Measurements from ENCODE around the gene MAP7D2.

DNA sequence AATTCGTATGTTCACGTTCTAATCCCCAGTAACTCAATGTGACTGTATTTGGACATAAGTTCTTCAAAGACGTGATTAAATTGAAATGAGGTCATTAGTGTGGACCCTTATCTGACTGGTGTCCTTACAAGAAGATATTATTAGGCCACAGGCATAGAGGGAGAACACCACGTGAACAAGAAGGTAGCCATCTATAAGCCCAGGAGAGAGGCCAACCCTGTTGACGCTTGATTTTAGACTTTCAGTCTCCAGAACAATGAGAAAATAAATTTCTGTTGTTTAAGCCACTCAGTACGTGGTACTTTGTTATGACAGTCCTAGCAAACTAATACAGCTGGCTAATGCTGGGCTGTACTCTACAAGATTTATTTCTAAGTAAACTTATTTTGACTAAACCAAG is 26.4 kb upstream of the MAP7D2 start:
- no peak for TF ChIP-seq GABPA (IDR thresholded peaks at IDR 0.05 in 1 of 2, conservative IDR thresholded peaks at IDR 0.05 in 1 of 2)
- no peak for TF ChIP-seq TAF1 (conservative IDR thresholded peaks at IDR 0.05)
- TF ChIP-seq, protein P1, sequence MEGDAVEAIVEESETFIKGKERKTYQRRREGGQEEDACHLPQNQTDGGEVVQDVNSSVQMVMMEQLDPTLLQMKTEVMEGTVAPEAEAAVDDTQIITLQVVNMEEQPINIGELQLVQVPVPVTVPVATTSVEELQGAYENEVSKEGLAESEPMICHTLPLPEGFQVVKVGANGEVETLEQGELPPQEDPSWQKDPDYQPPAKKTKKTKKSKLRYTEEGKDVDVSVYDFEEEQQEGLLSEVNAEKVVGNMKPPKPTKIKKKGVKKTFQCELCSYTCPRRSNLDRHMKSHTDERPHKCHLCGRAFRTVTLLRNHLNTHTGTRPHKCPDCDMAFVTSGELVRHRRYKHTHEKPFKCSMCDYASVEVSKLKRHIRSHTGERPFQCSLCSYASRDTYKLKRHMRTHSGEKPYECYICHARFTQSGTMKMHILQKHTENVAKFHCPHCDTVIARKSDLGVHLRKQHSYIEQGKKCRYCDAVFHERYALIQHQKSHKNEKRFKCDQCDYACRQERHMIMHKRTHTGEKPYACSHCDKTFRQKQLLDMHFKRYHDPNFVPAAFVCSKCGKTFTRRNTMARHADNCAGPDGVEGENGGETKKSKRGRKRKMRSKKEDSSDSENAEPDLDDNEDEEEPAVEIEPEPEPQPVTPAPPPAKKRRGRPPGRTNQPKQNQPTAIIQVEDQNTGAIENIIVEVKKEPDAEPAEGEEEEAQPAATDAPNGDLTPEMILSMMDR (IDR thresholded peaks at IDR 0.05; ENCODE audit: low read depth, low read length, missing input control), result no peak
- TF ChIP-seq, protein P2, sequence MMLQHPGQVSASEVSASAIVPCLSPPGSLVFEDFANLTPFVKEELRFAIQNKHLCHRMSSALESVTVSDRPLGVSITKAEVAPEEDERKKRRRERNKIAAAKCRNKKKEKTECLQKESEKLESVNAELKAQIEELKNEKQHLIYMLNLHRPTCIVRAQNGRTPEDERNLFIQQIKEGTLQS (IDR thresholded peaks at IDR 0.05), result no peak
